ENCODE results near the gene NTF3. TPM values are rescaled to one million over a fixed set of nuclear protein-coding genes. Genes with fewer than 3 reads are reported as not detected.

NTF3 gene
- not detected for total RNA-seq
- not detected for total RNA-seq (2013)
- 0 reads per million in 29 experiments for total RNA-seq

GRCh38 chr12:5432011-5432400, at the start of gene NTF3:
Gene NTF3, plus strand, starts transcription at chr12:5432108. Its CDS starts 217 bp downstream, at chr12:5432325.
- peaks cover 2 to 15% of the 10 kb centered on the region in 2 experiments for H3K4me1 ChIP-seq (ENCODE audit: control insufficient read depth in 1 of 2, extremely low read depth in 1 of 2, insufficient read depth in 2 of 2, low read length in 2 of 2)
- H3K4me1 Mint-ChIP-seq = peaks cover 12 to 14% (median 14%) of the 10 kb centered on the region in 3 donors
- WGBS (ENCODE audit: insufficient coverage) = 5% methylated on average over 21 of the region's 34 CpGs
- H3K27ac ChIP-seq (ENCODE audit: low read length) = no peak within 1 kb of the TSS
- H3K36me3 ChIP-seq (ENCODE audit: control insufficient read depth in 2 of 2, extremely low read depth in 1 of 2, insufficient read depth in 1 of 2, low read length in 1 of 2) = no peaks in the 10 kb centered on the region
- no peaks in the 10 kb centered on the region for H3K9me3 ChIP-seq
- no peaks in the 10 kb centered on the region for H3K36me3 Mint-ChIP-seq
- ChIA-PET POLR2A (no interaction called here), CTCF (interaction anchor here in 1 of 2 donors (0.7 kb wide), 1 partner anchor 431 kb away, joined by 4 read pairs; no protein-coding TSS in a partner anchor)
- peak within 1 kb of the TSS in 1 of 2 donors; percentile 44 for H3K4me3 ChIP-seq (ENCODE audit: control insufficient read depth in 1 of 2, extremely low read depth in 1 of 2, low read length in 1 of 2)
- peak within 1 kb of the TSS in 1 of 2 donors; percentile 34 for H3K27ac Mint-ChIP-seq
- peak within 1 kb of the TSS; percentile 39 to 65 (median 62) for H3K4me3 Mint-ChIP-seq
- peaks cover 39 to 50% of the 10 kb centered on the region in 2 donors for H3K27me3 Mint-ChIP-seq
- peaks cover 16 to 58% of the 10 kb centered on the region in 2 experiments for H3K27me3 ChIP-seq (replicated peaks in 1 of 2; ENCODE audit: control insufficient read depth in 2 of 2, extremely low read depth in 1 of 2, insufficient read depth in 2 of 2, low read length in 1 of 2)
- no peaks in the 10 kb centered on the region for H3K9me3 Mint-ChIP-seq
- DNase-seq (no peak), ATAC-seq (replicated peaks in 1 of 4) (no peak)

- Mint-ChIP-seq H3K9me3 (peaks cover 0 to 4% (median 0%) of the 10 kb centered on the region in 3 donors), H3K27me3 (peaks cover 0 to 2% of the 10 kb centered on the region in 2 donors), H3K4me1 (no peaks in the 10 kb centered on the region), H3K27ac (no peak overlapping the region), H3K36me3 (no peaks in the 10 kb centered on the region), H3K4me3 (no peak overlapping the region)
- Histone ChIP-seq H3K9me3 (no peaks in the 10 kb centered on the region), H3K36me3 (ENCODE audit: control insufficient read depth in 2 of 2, extremely low read depth in 1 of 2, insufficient read depth in 1 of 2, low read length in 1 of 2) (no peaks in the 10 kb centered on the region), H3K4me3 (ENCODE audit: control insufficient read depth in 1 of 2, extremely low read depth in 1 of 2, low read length in 1 of 2) (no peak overlapping the region), H3K27ac (ENCODE audit: low read length) (no peak overlapping the region), H3K4me1 (ENCODE audit: control insufficient read depth in 1 of 2, extremely low read depth in 1 of 2, insufficient read depth in 2 of 2, low read length in 2 of 2) (no peaks in the 10 kb centered on the region), H3K27me3 (replicated peaks in 1 of 2; ENCODE audit: control insufficient read depth in 2 of 2, extremely low read depth in 1 of 2, insufficient read depth in 2 of 2, low read length in 1 of 2) (no peaks in the 10 kb centered on the region)
- ChIA-PET CTCF (no interaction called here), POLR2A (no interaction called here)
- ATAC-seq (replicated peaks in 1 of 4) (no peak), DNase-seq (no peak)
- WGBS (ENCODE audit: insufficient coverage) = 83% methylated on average over 2 of the region's 4 CpGs
Observed at GRCh38 chr12:5384015-5384414, 47.9 kb upstream of the NTF3 start.

- H3K4me3 ChIP-seq (ENCODE audit: control insufficient read depth in 1 of 2, extremely low read depth in 1 of 2, low read length in 1 of 2) = no peak overlapping the region
- H3K36me3 ChIP-seq (ENCODE audit: control insufficient read depth in 2 of 2, extremely low read depth in 1 of 2, insufficient read depth in 1 of 2, low read length in 1 of 2) = no peaks in the 10 kb centered on the region
- H3K27ac Mint-ChIP-seq = no peak overlapping the region
- H3K27ac ChIP-seq (ENCODE audit: low read length) = no peak overlapping the region
- peaks cover 3 to 6% of the 10 kb centered on the region in 2 donors for H3K27me3 Mint-ChIP-seq
- no peak overlapping the region for H3K4me3 Mint-ChIP-seq
- H3K36me3 Mint-ChIP-seq = no peaks in the 10 kb centered on the region
- no peaks in the 10 kb centered on the region for H3K9me3 ChIP-seq
- ChIA-PET POLR2A (no interaction called here), CTCF (no interaction called here)
- no peak for DNase-seq
- no peak for ATAC-seq (replicated peaks in 1 of 4)
- H3K9me3 Mint-ChIP-seq = peaks cover 0 to 4% (median 0%) of the 10 kb centered on the region in 3 donors
- no peaks in the 10 kb centered on the region for H3K4me1 Mint-ChIP-seq
- peaks cover 0 to 2% of the 10 kb centered on the region in 2 experiments for H3K27me3 ChIP-seq (replicated peaks in 1 of 2; ENCODE audit: control insufficient read depth in 2 of 2, extremely low read depth in 1 of 2, insufficient read depth in 2 of 2, low read length in 1 of 2)
- 44% methylated on average over 1 of the region's 5 CpGs for WGBS (ENCODE audit: insufficient coverage)
- no peaks in the 10 kb centered on the region for H3K4me1 ChIP-seq (ENCODE audit: control insufficient read depth in 1 of 2, extremely low read depth in 1 of 2, insufficient read depth in 2 of 2, low read length in 2 of 2)
Observed at GRCh38 chr12:5388581-5389535, 43.0 kb upstream of the NTF3 start.

- 84% methylated on average over 2 of the region's 6 CpGs for WGBS (ENCODE audit: insufficient coverage)
- ATAC-seq (replicated peaks in 1 of 4) (no peak), DNase-seq (no peak)
- Histone ChIP-seq H3K27me3 (replicated peaks in 1 of 2; ENCODE audit: control insufficient read depth in 2 of 2, extremely low read depth in 1 of 2, insufficient read depth in 2 of 2, low read length in 1 of 2) (peaks cover 0 to 2% of the 10 kb centered on the region in 2 experiments), H3K27ac (ENCODE audit: low read length) (no peak overlapping the region), H3K9me3 (no peaks in the 10 kb centered on the region), H3K4me1 (ENCODE audit: control insufficient read depth in 1 of 2, extremely low read depth in 1 of 2, insufficient read depth in 2 of 2, low read length in 2 of 2) (no peaks in the 10 kb centered on the region), H3K36me3 (ENCODE audit: control insufficient read depth in 2 of 2, extremely low read depth in 1 of 2, insufficient read depth in 1 of 2, low read length in 1 of 2) (no peaks in the 10 kb centered on the region), H3K4me3 (ENCODE audit: control insufficient read depth in 1 of 2, extremely low read depth in 1 of 2, low read length in 1 of 2) (no peak overlapping the region)
- ChIA-PET POLR2A (no interaction called here), CTCF (no interaction called here)
- H3K4me1 Mint-ChIP-seq = no peaks in the 10 kb centered on the region
- no peak overlapping the region for H3K27ac Mint-ChIP-seq
- no peaks in the 10 kb centered on the region for H3K36me3 Mint-ChIP-seq
- peaks cover 0 to 4% (median 0%) of the 10 kb centered on the region in 3 donors for H3K9me3 Mint-ChIP-seq
- no peak overlapping the region for H3K4me3 Mint-ChIP-seq
- H3K27me3 Mint-ChIP-seq = peaks cover 3 to 6% of the 10 kb centered on the region in 2 donors
Observed at GRCh38 chr12:5390174-5390799, 41.6 kb upstream of the NTF3 start.

- Mint-ChIP-seq H3K27me3 (peaks cover 3 to 6% of the 10 kb centered on the region in 2 donors), H3K9me3 (peaks cover 0 to 4% (median 0%) of the 10 kb centered on the region in 3 donors), H3K27ac (no peak overlapping the region), H3K36me3 (no peaks in the 10 kb centered on the region), H3K4me1 (no peaks in the 10 kb centered on the region), H3K4me3 (no peak overlapping the region)
- H3K4me3 ChIP-seq (ENCODE audit: control insufficient read depth in 1 of 2, extremely low read depth in 1 of 2, low read length in 1 of 2) = no peak overlapping the region
- no peak overlapping the region for H3K27ac ChIP-seq (ENCODE audit: low read length)
- DNase-seq (no peak), ATAC-seq (replicated peaks in 1 of 4) (no peak)
- no peaks in the 10 kb centered on the region for H3K9me3 ChIP-seq
- WGBS (ENCODE audit: insufficient coverage) = no CpG with 5 or more reads among the region's 2 CpGs
- no peaks in the 10 kb centered on the region for H3K4me1 ChIP-seq (ENCODE audit: control insufficient read depth in 1 of 2, extremely low read depth in 1 of 2, insufficient read depth in 2 of 2, low read length in 2 of 2)
- no peaks in the 10 kb centered on the region for H3K36me3 ChIP-seq (ENCODE audit: control insufficient read depth in 2 of 2, extremely low read depth in 1 of 2, insufficient read depth in 1 of 2, low read length in 1 of 2)
- ChIA-PET CTCF (no interaction called here), POLR2A (no interaction called here)
- peaks cover 0 to 2% of the 10 kb centered on the region in 2 experiments for H3K27me3 ChIP-seq (replicated peaks in 1 of 2; ENCODE audit: control insufficient read depth in 2 of 2, extremely low read depth in 1 of 2, insufficient read depth in 2 of 2, low read length in 1 of 2)
Observed at GRCh38 chr12:5391653-5392052, 40.3 kb upstream of the NTF3 start.

GRCh38 chr12:5392961-5393360, 38.9 kb upstream of the NTF3 start:
- no peaks in the 10 kb centered on the region for H3K9me3 Mint-ChIP-seq
- DNase-seq = no peak

More at GRCh38 chr12:5392961-5393360, 38.9 kb upstream of the NTF3 start:
- Histone ChIP-seq H3K9me3 (no peaks in the 10 kb centered on the region), H3K27ac (ENCODE audit: low read length) (no peak overlapping the region), H3K4me1 (ENCODE audit: control insufficient read depth in 1 of 2, extremely low read depth in 1 of 2, insufficient read depth in 2 of 2, low read length in 2 of 2) (no peaks in the 10 kb centered on the region), H3K27me3 (replicated peaks in 1 of 2; ENCODE audit: control insufficient read depth in 2 of 2, extremely low read depth in 1 of 2, insufficient read depth in 2 of 2, low read length in 1 of 2) (peaks cover 0 to 2% of the 10 kb centered on the region in 2 experiments), H3K36me3 (ENCODE audit: control insufficient read depth in 2 of 2, extremely low read depth in 1 of 2, insufficient read depth in 1 of 2, low read length in 1 of 2) (no peaks in the 10 kb centered on the region), H3K4me3 (ENCODE audit: control insufficient read depth in 1 of 2, extremely low read depth in 1 of 2, low read length in 1 of 2) (no peak overlapping the region)
- ATAC-seq (replicated peaks in 1 of 4) = no peak
- POLR2A ChIA-PET = no interaction called here
- 75% methylated on average over 1 of the region's 5 CpGs for WGBS (ENCODE audit: insufficient coverage)
- Mint-ChIP-seq H3K4me1 (no peaks in the 10 kb centered on the region), H3K36me3 (no peaks in the 10 kb centered on the region), H3K27me3 (peaks cover 3 to 7% of the 10 kb centered on the region in 2 donors), H3K4me3 (no peak overlapping the region), H3K27ac (no peak overlapping the region)
- CTCF ChIA-PET = no interaction called here

All from T-cell (primary cell).